ENCODE results near the gene LEMD3. TPM values are rescaled to one million over a fixed set of nuclear protein-coding genes. Genes with fewer than 3 reads are reported as not detected.

The LEMD3 gene
- total and polyA plus RNA-seq, 2 donors: 12.1 to 69.4 TPM

DNA sequence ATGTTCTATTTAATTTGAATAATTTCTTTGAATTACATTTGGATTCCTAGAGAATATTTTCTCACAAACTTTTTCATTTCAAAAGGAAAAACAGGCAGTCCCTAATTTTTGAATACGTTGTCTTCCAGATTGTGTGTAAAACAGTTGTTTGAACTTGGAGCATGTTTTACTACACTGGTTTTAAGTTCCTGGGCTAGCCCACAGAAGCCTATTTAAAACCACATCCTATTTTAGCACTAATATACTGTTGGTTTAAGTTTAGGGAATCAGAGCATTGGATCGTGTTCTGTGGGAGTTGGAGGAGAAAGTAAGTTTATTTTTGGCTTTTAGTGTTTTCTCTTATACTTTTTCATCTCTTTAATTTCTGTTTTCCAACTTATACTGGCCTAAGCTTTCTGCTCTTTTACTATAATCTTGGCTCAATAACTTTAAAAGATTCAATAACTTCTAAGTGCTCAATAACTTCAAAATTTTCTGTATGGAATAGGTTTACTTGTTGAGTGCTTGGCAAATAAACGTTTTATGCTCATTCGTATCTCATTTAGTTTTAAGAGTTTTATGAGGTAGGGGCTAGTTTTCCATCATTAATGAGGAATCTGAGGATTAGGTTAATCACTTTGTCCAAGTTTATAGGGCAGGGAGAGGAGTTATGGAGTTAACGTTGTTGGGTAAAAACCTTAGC, 14.9 kb downstream of the LEMD3 start:
- DNase-seq (ENCODE audit: extremely low spot score): no peak
- Histone ChIP-seq H3K36me3 (ENCODE audit: insufficient read depth) (no peaks in the 10 kb centered on the region), H3K27ac (ENCODE audit: low read depth) (no peak overlapping the region), H3K4me3 (ENCODE audit: low read depth, low read length) (no peak overlapping the region), H3K4me1 (ENCODE audit: insufficient read depth) (no peaks in the 10 kb centered on the region)
- WGBS: 73% methylated on average over 5 of the region's 5 CpGs

DNA sequence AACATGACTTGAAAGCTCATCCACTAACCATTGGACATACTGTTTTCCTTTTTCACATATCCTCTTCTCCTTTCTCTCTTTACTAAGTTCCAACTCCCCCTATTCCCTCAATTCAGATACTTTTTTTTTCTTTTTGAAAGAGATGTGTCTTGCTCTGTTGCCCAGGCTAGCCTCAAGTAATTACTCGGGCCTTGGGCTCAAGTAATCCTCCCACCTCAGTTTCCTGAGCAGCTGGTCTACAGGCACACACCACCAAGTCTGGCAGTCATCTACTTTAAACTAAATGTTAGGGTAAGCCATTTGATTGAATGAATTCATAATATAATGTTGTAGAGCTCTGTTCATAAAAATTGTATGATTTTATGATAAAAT, 15.5 kb downstream of the LEMD3 start:
- no peak overlapping the region for H3K4me3 ChIP-seq (ENCODE audit: low read depth, low read length)
- H3K4me1 ChIP-seq (ENCODE audit: insufficient read depth): no peaks in the 10 kb centered on the region
- 76% methylated on average over 1 of the region's 1 CpG for WGBS
- no peaks in the 10 kb centered on the region for H3K36me3 ChIP-seq (ENCODE audit: insufficient read depth)
- DNase-seq (ENCODE audit: extremely low spot score): no peak
- H3K27ac ChIP-seq (ENCODE audit: low read depth): no peak overlapping the region

DNA sequence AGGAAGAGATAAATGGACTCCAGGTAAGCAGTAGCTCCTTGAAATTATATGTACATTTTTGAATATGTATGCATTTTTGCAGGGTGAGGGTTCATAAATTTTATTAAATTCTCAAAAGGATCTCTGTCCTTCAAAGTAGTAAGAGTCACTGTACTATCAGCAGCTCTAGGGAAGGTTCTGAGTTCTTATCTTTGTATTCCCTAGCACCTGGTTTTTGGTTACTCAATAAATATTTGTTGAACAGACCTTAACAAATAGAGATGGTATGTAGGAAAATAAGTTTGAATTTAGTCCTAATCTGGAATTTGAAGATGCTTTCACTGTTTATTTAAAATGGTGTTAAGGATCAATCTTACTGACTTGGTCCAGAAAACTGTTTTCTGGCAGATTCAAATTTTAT, 18.3 kb downstream of the LEMD3 start:
- no peak overlapping the region for H3K4me3 ChIP-seq (ENCODE audit: low read depth, low read length)
- DNase-seq (ENCODE audit: extremely low spot score): no peak
- H3K4me1 ChIP-seq (ENCODE audit: insufficient read depth): no peaks in the 10 kb centered on the region
- H3K36me3 ChIP-seq (ENCODE audit: insufficient read depth): no peaks in the 10 kb centered on the region
- H3K27ac ChIP-seq (ENCODE audit: low read depth): no peak overlapping the region

DNA sequence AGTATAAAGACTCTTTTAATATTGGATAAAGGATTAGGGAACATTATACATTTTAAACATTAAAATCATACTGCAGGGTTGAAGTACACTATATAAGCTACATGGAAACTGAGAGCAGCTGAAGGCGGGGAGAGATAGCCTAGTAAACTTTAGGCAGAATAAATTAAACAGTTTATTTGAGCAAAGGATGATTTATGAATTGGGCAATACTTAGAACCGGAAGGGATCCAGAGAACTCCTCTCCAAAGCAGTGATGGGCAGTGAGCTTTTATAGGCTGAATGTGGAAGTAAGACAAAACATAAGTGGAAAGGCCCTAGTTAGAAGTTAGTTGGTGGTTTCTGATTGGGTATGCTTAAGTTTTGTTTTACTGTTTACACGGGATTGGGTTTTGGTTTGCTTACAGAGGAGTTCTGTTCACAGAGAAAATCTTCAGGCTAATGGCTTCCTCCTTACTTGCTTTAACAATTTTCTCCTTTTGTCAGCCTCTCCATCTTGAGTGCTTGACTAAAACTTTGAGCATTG, 18.9 kb downstream of the LEMD3 start:
- Histone ChIP-seq H3K4me1 (ENCODE audit: insufficient read depth) (no peaks in the 10 kb centered on the region), H3K27ac (ENCODE audit: low read depth) (no peak overlapping the region), H3K4me3 (ENCODE audit: low read depth, low read length) (no peak overlapping the region), H3K36me3 (ENCODE audit: insufficient read depth) (no peaks in the 10 kb centered on the region)
- no peak for DNase-seq (ENCODE audit: extremely low spot score)
- 44% methylated on average over 3 of the region's 3 CpGs for WGBS

DNA sequence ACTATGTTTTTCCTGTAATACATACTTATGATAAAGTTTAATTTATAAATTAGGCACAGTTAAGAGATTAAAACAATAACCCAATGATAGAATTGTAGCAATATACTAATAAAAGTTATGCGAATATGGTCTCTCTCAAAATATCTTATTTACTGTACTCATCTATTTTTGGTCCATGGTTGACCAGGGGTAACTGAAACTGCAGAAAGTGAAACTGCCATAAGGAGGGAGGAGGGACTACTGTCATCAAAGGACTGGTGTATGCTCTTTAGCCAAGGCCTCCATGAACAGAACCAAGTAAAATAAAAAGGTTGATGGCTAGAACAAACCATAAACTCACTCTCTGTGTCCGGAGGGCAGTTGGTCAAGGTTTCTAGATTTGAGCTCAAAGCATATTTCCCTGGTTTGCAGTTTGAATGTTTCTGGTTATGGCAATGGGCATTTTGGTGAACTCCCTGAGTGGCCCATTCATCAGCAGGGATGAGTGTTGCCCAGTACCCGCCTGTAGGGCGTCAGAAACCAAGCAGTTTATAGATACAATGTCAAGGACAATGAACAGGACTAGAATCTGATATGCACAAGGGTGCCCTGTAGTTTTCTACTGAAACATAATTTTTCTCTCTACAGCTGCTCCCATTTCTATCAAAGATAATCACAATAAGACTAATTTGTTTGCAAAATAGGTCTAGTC, 19.8 kb downstream of the LEMD3 start:
- Histone ChIP-seq H3K4me1 (ENCODE audit: insufficient read depth) (no peaks in the 10 kb centered on the region), H3K36me3 (ENCODE audit: insufficient read depth) (no peaks in the 10 kb centered on the region), H3K4me3 (ENCODE audit: low read depth, low read length) (no peak overlapping the region), H3K27ac (ENCODE audit: low read depth) (no peak overlapping the region)
- 95% methylated on average over 4 of the region's 4 CpGs for WGBS
- no peak for DNase-seq (ENCODE audit: extremely low spot score)

DNA sequence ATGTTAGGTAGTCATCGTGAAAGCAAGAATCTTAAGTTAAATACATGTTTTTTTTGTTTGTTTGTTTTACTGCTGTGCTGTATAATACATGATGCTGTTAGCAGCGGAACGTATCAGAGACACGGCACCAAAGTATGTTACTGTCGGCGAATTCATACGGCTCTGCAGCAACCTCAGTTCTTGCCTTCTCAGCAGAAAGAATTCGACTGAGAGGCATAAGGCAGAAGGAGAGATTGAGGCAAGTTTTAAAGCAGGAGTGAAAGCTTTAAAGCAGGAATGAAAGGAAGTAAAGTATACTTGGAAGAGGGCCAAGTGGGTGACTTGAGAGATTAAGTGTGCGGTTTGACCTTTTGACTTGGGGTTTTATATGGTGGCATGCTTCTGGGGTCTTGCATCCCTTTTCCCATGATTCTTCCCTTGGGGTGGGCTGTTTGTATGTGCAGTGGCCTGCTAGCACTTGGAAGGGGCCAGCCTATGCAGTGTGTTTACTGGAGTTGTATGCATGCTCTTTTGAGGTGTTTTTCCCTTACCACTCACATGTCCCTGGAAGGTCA, 23.7 kb downstream of the LEMD3 start:
- Histone ChIP-seq H3K27ac (ENCODE audit: low read depth) (no peak overlapping the region), H3K4me3 (ENCODE audit: low read depth, low read length) (no peak overlapping the region), H3K36me3 (ENCODE audit: insufficient read depth) (no peaks in the 10 kb centered on the region), H3K4me1 (ENCODE audit: insufficient read depth) (no peaks in the 10 kb centered on the region)
- WGBS: 48% methylated on average over 9 of the region's 9 CpGs
- no peak for DNase-seq (ENCODE audit: extremely low spot score)

DNA sequence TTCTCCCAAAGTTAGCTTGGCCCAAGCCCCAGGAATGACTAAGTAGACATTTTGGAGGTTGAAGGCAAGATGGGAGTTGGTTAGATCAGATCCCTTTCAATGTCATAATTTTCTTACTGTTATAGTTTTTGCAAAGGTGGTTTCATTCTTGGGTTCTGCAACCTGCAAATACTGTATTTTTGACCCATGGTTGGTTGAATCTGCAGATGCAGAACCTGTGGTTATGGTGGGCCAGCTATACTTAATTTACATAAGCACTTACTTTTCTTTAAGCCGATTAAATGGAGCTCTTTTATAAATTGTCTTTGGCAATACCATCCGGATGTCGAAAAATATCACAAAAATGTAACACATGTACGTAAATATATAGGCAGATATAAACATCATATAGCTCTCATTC, 25.6 kb downstream of the LEMD3 start:
- no peak for DNase-seq (ENCODE audit: extremely low spot score)
- WGBS: 95% methylated on average over 4 of the region's 4 CpGs
- Histone ChIP-seq H3K27ac (ENCODE audit: low read depth) (no peak overlapping the region), H3K4me3 (ENCODE audit: low read depth, low read length) (no peak overlapping the region), H3K36me3 (ENCODE audit: insufficient read depth) (no peaks in the 10 kb centered on the region), H3K4me1 (ENCODE audit: insufficient read depth) (no peaks in the 10 kb centered on the region)

DNA sequence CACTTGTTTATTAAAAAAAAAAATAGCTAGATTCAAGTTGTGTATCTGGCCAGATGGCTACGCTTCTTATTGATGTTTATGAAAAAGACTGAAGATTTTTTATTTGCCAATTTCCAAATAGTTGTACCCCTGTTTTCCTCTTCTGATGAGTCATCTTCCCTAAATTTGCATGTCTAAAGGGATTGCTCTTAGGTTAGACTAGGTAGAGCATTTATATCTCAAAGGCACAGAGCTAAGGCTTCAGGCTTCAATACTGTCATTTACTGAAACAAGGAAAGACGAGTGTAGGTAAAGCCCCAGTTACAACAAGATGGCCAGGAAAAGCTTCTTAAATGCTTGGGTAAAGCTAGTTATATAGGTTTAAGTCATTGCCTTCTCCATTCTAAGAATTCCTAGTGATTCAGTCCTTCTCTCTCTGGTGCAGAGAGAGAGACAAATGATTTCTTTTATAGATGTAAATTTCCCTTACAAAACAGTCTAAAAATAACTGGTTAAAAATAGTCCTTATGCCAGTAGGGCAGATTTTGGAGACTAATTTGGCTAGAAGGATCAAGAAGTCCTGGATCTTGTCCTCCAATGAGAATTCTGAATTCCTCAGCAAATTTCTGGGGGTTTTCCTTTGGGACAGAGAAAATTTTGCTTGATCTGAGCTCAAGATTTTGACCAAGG, 26.1 kb downstream of the LEMD3 start:
- no peaks in the 10 kb centered on the region for H3K4me1 ChIP-seq (ENCODE audit: insufficient read depth)
- WGBS: 91% methylated on average over 2 of the region's 2 CpGs
- H3K27ac ChIP-seq (ENCODE audit: low read depth): no peak overlapping the region

DNA sequence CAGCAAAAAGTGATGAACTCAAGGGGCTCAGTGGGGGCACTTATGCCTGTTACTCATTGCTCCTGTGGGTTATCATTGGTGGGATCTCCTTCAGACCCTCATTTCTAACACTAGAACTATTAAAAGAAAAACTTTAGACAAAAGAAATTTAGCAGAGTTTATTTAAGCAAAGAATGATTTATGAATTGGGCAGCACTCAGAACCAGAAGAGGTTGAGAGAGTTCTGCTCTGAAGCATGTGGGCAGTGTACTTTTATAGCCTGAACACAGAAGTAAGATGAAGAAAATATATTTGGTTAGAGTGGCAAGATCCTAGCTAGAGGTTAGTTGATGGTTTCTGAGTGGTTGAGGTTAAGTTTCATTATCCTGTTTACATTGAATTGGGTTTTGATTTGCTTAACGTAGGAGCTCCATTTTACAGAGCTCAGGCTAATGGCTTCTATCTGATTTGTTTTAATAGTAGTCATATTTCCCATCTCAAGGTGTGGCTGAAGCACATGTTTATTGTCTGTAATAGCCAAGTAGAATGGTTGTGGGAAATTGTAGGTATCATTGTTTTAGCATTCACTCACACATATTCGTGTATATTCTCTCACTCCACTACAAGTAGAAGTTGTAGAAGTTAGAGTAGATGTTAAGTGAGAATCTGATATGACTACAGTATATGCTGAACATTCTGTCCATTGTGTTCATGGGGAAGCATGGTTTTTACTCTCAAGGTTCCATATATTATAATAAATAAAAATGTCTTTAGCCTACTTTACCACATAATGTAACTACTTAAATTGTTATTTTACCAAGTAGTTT, 27.6 kb downstream of the LEMD3 start:
- H3K27ac ChIP-seq (ENCODE audit: low read depth): no peak overlapping the region
- H3K36me3 ChIP-seq (ENCODE audit: insufficient read depth): no peaks in the 10 kb centered on the region
- no peak overlapping the region for H3K4me3 ChIP-seq (ENCODE audit: low read depth, low read length)
- no peaks in the 10 kb centered on the region for H3K4me1 ChIP-seq (ENCODE audit: insufficient read depth)
- no peak for DNase-seq (ENCODE audit: extremely low spot score)
- 90% methylated on average over 2 of the region's 2 CpGs for WGBS

More for the DNA sequence above, 26.1 kb downstream of the LEMD3 start:
- Histone ChIP-seq H3K4me3 (ENCODE audit: low read depth, low read length) (no peak overlapping the region), H3K36me3 (ENCODE audit: insufficient read depth) (no peaks in the 10 kb centered on the region)
- no peak for DNase-seq (ENCODE audit: extremely low spot score)

DNA sequence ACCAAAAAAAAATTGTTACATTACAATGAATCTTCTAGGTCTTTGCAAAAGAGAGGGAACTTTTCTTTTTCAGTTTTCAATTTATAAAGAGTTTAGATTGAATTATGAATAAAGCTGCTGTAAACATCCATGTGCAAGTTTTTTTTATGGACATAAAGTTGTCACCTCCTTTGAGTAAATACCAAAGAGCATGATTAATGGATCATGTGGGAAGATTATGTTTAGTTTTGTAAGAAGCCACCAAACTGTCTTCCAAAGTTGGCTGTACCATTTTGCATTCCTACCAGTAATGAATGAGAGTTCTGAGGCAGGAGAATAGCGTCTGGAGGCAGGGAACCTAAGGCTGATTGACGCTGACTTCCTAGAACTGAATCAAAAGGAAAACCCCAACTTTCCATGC, 30.2 kb downstream of the LEMD3 start:
- no peak for DNase-seq (ENCODE audit: extremely low spot score)
- WGBS: 90% methylated on average over 2 of the region's 2 CpGs
- no peaks in the 10 kb centered on the region for H3K36me3 ChIP-seq (ENCODE audit: insufficient read depth)
- H3K27ac ChIP-seq (ENCODE audit: low read depth): no peak overlapping the region
- no peaks in the 10 kb centered on the region for H3K4me1 ChIP-seq (ENCODE audit: insufficient read depth)
- no peak overlapping the region for H3K4me3 ChIP-seq (ENCODE audit: low read depth, low read length)

DNA sequence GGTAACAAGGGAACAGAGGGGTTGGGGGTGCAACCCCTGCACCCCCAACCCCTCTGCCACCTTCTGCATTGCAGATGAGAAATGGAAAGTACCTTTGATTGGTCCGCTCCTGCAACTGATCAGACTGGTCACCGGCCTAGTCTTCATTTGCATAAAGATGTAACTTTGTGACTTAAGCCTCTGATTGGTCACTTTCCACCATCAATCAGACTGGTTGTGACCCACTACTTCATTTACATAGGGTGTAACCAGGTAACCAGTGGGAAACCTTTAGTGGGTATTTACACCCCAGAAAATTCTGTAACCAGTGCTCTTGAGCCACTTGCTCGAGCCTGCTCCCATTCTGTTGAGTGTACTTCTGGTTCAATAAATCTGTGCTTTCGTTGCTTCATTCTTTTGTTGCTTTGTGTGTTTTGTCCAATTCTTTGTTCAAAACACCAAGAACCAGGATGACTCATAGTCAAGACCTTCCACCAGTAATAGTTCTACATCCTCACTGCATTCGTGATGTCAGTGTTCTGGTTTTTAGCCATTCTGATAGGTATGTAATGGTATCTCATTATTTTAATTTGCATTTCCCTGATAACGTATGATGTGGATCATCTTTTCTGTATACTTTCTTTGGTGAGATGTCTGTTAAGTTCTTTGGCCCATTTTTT, 30.8 kb downstream of the LEMD3 start:
- H3K4me1 ChIP-seq (ENCODE audit: insufficient read depth): no peaks in the 10 kb centered on the region
- WGBS: 97% methylated on average over 6 of the region's 6 CpGs
- no peak overlapping the region for H3K4me3 ChIP-seq (ENCODE audit: low read depth, low read length)
- DNase-seq (ENCODE audit: extremely low spot score): no peak
- no peak overlapping the region for H3K27ac ChIP-seq (ENCODE audit: low read depth)
- no peaks in the 10 kb centered on the region for H3K36me3 ChIP-seq (ENCODE audit: insufficient read depth)

DNA sequence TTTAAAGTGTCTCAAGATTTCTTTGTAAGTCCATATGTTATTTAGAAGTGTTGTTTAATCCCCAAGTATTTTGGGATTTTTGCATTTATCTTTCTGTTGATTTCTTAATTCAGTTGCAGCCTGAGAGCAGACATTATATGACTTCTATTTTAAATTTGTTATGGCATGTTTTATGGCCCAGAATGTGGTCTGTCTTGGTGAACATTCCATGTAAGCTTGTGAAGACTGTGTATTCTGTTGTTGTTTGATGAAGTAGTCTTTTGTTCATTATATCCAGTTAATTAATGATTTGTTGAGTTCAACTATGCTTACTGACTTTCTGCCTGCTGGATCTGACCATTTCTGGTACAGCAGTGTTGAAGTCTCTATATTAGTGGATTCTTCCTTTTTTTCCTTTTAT, 34.0 kb downstream of the LEMD3 start:
- DNase-seq (ENCODE audit: extremely low spot score): no peak
- Histone ChIP-seq H3K4me1 (ENCODE audit: insufficient read depth) (no peaks in the 10 kb centered on the region), H3K4me3 (ENCODE audit: low read depth, low read length) (no peak overlapping the region), H3K36me3 (ENCODE audit: insufficient read depth) (no peaks in the 10 kb centered on the region), H3K27ac (ENCODE audit: low read depth) (no peak overlapping the region)

All from urinary bladder (tissue), 4 donors.